ENCODE data around the gene CNTN4. TPM values are rescaled to one million over a fixed set of nuclear protein-coding genes. Genes with fewer than 3 reads are reported as not detected.

Gene CNTN4
- total RNA-seq, 2 donors from 2014 or later: 13.0 to 50.1 TPM

GRCh38 chr3:2944628-2945027 lies 846.0 kb downstream of the CNTN4 start:
- DNase-seq: no peak
- TF ChIP-seq POLR2A (IDR thresholded peaks at IDR 0.05): no peak
- TF ChIP-seq CTCF (IDR thresholded peaks at IDR 0.05): no peak
- intact Hi-C loops (cut with DNase I): no loop called here
- H3K36me3 ChIP-seq (replicated peaks in 1 of 2; ENCODE audit: insufficient read depth in 1 of 2, low read depth in 2 of 2): no peaks in the 10 kb centered on the region
- H3K9me3 ChIP-seq: no peaks in the 10 kb centered on the region
- ATAC-seq: no peak
- H3K4me1 ChIP-seq: no peaks in the 10 kb centered on the region
- H3K4me3 ChIP-seq: no peak overlapping the region
- H3K27ac ChIP-seq: no peak overlapping the region
- 65 to 88% methylated on average over 1 of the region's 1 CpG for WGBS, 2 donors
- H3K27me3 ChIP-seq: no peaks in the 10 kb centered on the region

- ATAC-seq (no peak), DNase-seq (no peak)
- no peak overlapping the region for H3K4me3 ChIP-seq
- H3K27ac ChIP-seq: no peak overlapping the region
- intact Hi-C loops (cut with DNase I): no loop called here
- no peaks in the 10 kb centered on the region for H3K27me3 ChIP-seq
- WGBS, 2 donors: 48 to 74% methylated on average over 3 of the region's 3 CpGs
- no peaks in the 10 kb centered on the region for H3K36me3 ChIP-seq (replicated peaks in 1 of 2; ENCODE audit: insufficient read depth in 1 of 2, low read depth in 2 of 2)
- no peaks in the 10 kb centered on the region for H3K9me3 ChIP-seq
- TF ChIP-seq POLR2A (IDR thresholded peaks at IDR 0.05) (no peak), CTCF (IDR thresholded peaks at IDR 0.05) (no peak)
- H3K4me1 ChIP-seq: no peaks in the 10 kb centered on the region
These were observed 846.5 kb downstream of the CNTN4 start for GRCh38 chr3:2945121-2945520.

DNA sequence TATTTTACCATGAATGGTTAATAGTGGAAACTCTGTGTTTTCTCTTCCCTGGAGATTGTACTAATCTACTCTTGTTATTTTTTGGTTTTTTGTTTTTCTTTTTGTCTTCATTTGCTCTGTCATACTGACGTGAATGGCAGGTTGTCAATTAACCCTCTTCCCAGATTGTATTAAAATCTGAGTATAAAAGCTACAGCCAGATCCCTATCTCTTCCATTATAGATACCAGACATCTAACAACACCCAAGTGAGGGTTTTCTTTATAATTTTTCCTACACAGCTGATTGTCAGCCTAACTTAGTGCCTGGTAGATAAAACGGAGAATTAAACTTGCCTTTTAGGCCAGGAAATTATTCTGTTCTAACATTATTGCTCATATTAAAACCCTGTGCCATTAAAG lies 848.9 kb downstream of the CNTN4 start:
- DNase-seq: no peak
- no peaks in the 10 kb centered on the region for H3K27me3 ChIP-seq
- H3K4me3 ChIP-seq: no peak overlapping the region
- intact Hi-C loops (cut with DNase I): no loop called here
- ATAC-seq: no peak
- no peaks in the 10 kb centered on the region for H3K36me3 ChIP-seq (replicated peaks in 1 of 2; ENCODE audit: insufficient read depth in 1 of 2, low read depth in 2 of 2)
- TF ChIP-seq POLR2A (IDR thresholded peaks at IDR 0.05): no peak
- TF ChIP-seq CTCF (IDR thresholded peaks at IDR 0.05): no peak
- H3K27ac ChIP-seq: no peak overlapping the region
- no peaks in the 10 kb centered on the region for H3K9me3 ChIP-seq
- 56 to 58% methylated on average over 2 of the region's 2 CpGs for WGBS, 2 donors
- no peaks in the 10 kb centered on the region for H3K4me1 ChIP-seq

- Histone ChIP-seq H3K27ac (no peak overlapping the region), H3K4me1 (no peaks in the 10 kb centered on the region), H3K36me3 (replicated peaks in 1 of 2; ENCODE audit: insufficient read depth in 1 of 2, low read depth in 2 of 2) (no peaks in the 10 kb centered on the region), H3K9me3 (no peaks in the 10 kb centered on the region), H3K27me3 (no peaks in the 10 kb centered on the region), H3K4me3 (no peak overlapping the region)
- 81 to 93% methylated on average over 1 of the region's 1 CpG for WGBS, 2 donors
- intact Hi-C loops (cut with DNase I): no loop called here
- DNase-seq: no peak
- ATAC-seq: no peak
- TF ChIP-seq CTCF (IDR thresholded peaks at IDR 0.05) (no peak), POLR2A (IDR thresholded peaks at IDR 0.05) (no peak)
These were observed 850.2 kb downstream of the CNTN4 start for GRCh38 chr3:2948882-2949281.

GRCh38 chr3:2950159-2950558 lies 851.5 kb downstream of the CNTN4 start:
- no peak overlapping the region for H3K4me3 ChIP-seq
- no peak for ATAC-seq
- H3K9me3 ChIP-seq: no peaks in the 10 kb centered on the region
- H3K4me1 ChIP-seq: no peaks in the 10 kb centered on the region
- intact Hi-C loops (cut with DNase I): no loop called here
- no peaks in the 10 kb centered on the region for H3K27me3 ChIP-seq
- no peak overlapping the region for H3K27ac ChIP-seq
- 45 to 60% methylated on average over 2 of the region's 2 CpGs for WGBS, 2 donors
- no peak for TF ChIP-seq POLR2A (IDR thresholded peaks at IDR 0.05)
- TF ChIP-seq CTCF (IDR thresholded peaks at IDR 0.05): no peak
- H3K36me3 ChIP-seq (replicated peaks in 1 of 2; ENCODE audit: insufficient read depth in 1 of 2, low read depth in 2 of 2): no peaks in the 10 kb centered on the region
- DNase-seq: no peak

All from body of pancreas (tissue), 4 donors.